ENCODE results near the gene BABAM2. TPM values are rescaled to one million over a fixed set of nuclear protein-coding genes. Genes with fewer than 3 reads are reported as not detected.

BABAM2 gene
- total RNA-seq, 2 experiments from 2014 or later = 19.7 to 33.2 TPM

DNA sequence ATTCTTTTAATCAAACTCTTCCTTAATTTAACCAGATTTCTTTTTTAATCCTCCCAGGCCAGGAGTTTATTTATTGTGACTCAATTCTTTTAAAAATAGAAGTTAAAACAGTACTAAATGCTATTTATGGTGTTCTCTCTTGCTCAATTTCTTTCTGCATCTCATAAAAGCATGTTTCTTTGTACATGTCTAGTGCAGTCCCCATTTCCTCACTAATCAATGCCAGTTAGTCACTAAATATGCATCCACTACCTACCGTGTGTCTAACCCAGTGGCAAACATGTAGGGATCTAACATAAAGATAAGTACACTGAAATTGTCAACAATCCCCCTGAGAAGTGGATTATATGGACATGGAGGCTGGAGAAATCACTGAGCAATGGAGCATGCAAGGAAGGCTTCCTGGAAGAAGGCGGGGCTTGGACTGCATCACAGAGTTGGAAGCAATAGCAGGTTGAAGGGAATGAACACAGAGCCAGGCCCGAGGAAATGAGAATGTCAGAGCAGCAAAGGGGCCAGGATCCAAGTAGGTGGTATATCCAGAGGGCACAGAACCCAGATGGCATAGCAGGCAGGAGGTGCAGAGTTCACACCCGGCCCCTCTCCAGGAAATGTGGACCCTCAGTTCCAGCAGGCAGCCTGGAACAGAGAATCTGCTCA is 396.9 kb downstream of the BABAM2 start:
- Histone ChIP-seq H3K4me2 (ENCODE audit: low read length) (no peak overlapping the region), H3K79me2 (ENCODE audit: insufficient read depth, low read depth, low read length) (no peaks in the 10 kb centered on the region), H2AFZ (ENCODE audit: low read length) (no peak overlapping the region), H4K20me1 (ENCODE audit: insufficient read depth, low read length) (no peaks in the 10 kb centered on the region), H3K9me2 (ENCODE audit: insufficient read depth, low read length) (no peaks in the 10 kb centered on the region), H3K9me3 (ENCODE audit: low read length) (no peaks in the 10 kb centered on the region), H3K4me3 (ENCODE audit: low read depth, low read length, poor library complexity, severe bottlenecking) (no peak overlapping the region), H3K27ac (ENCODE audit: low read depth, low read length, poor library complexity, severe bottlenecking) (no peak overlapping the region), H3K4me1 (ENCODE audit: insufficient read depth, low read length, poor library complexity, severe bottlenecking) (no peaks in the 10 kb centered on the region), H3K36me3 (ENCODE audit: insufficient read depth, low read length) (no peaks in the 10 kb centered on the region)
- POLR2A ChIA-PET = no interaction called here
- no TSS peak for BruUV-seq (replicated peaks)
- TF ChIP-seq, protein P1, sequence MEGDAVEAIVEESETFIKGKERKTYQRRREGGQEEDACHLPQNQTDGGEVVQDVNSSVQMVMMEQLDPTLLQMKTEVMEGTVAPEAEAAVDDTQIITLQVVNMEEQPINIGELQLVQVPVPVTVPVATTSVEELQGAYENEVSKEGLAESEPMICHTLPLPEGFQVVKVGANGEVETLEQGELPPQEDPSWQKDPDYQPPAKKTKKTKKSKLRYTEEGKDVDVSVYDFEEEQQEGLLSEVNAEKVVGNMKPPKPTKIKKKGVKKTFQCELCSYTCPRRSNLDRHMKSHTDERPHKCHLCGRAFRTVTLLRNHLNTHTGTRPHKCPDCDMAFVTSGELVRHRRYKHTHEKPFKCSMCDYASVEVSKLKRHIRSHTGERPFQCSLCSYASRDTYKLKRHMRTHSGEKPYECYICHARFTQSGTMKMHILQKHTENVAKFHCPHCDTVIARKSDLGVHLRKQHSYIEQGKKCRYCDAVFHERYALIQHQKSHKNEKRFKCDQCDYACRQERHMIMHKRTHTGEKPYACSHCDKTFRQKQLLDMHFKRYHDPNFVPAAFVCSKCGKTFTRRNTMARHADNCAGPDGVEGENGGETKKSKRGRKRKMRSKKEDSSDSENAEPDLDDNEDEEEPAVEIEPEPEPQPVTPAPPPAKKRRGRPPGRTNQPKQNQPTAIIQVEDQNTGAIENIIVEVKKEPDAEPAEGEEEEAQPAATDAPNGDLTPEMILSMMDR (conservative IDR thresholded peaks at IDR 0.05; ENCODE audit: low read length) = no peak
- TF ChIP-seq EZH2phosphoT487 (IDR thresholded peaks at IDR 0.05; ENCODE audit: borderline replicate concordance, low read depth, low read length) = no peak
- intact Hi-C loops (cut with micrococcal nuclease; ENCODE audit: unreplicated experiment) = no loop called here
- CTCF ChIA-PET (ENCODE audit: unreplicated experiment) = no interaction called here
- DNase-seq (ENCODE audit: low spot score) = no peak

DNA sequence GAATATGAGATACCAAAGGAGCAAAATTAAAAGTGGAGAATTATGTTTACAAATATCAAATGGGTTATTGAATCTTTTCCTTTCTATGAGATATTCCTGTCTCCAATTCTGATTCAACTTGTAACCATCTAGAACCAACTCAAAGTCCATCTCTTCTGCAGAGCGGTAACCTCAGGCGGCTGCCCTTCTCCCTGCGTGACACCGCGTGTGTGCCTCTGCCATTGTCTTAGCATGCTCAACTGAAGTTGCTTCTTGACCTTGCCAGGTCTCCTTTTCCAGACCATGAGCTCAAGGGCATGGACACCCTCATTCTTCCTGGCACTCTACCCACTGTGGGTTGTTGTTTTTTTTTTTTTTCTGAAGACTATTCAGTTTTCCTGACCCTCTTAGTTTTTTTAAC is 398.1 kb downstream of the BABAM2 start:
- POLR2A ChIA-PET = no interaction called here
- H3K79me2 ChIP-seq (ENCODE audit: insufficient read depth, low read depth, low read length) = no peaks in the 10 kb centered on the region
- no peaks in the 10 kb centered on the region for H3K36me3 ChIP-seq (ENCODE audit: insufficient read depth, low read length)
- no peak overlapping the region for H2AFZ ChIP-seq (ENCODE audit: low read length)
- intact Hi-C loops (cut with micrococcal nuclease; ENCODE audit: unreplicated experiment) = no loop called here
- no TSS peak for BruUV-seq (replicated peaks)
- H3K9me2 ChIP-seq (ENCODE audit: insufficient read depth, low read length) = no peaks in the 10 kb centered on the region
- H4K20me1 ChIP-seq (ENCODE audit: insufficient read depth, low read length) = no peaks in the 10 kb centered on the region
- no peak overlapping the region for H3K27ac ChIP-seq (ENCODE audit: low read depth, low read length, poor library complexity, severe bottlenecking)
- no peak for DNase-seq (ENCODE audit: low spot score)
- no peaks in the 10 kb centered on the region for H3K9me3 ChIP-seq (ENCODE audit: low read length)
- H3K4me3 ChIP-seq (ENCODE audit: low read depth, low read length, poor library complexity, severe bottlenecking) = no peak overlapping the region
- H3K4me1 ChIP-seq (ENCODE audit: insufficient read depth, low read length, poor library complexity, severe bottlenecking) = no peaks in the 10 kb centered on the region
- TF ChIP-seq EZH2phosphoT487 (IDR thresholded peaks at IDR 0.05; ENCODE audit: borderline replicate concordance, low read depth, low read length) = no peak
- TF ChIP-seq, protein P1 (conservative IDR thresholded peaks at IDR 0.05; ENCODE audit: low read length) = no peak
- CTCF ChIA-PET (ENCODE audit: unreplicated experiment) = no interaction called here
- H3K4me2 ChIP-seq (ENCODE audit: low read length) = no peak overlapping the region

DNA sequence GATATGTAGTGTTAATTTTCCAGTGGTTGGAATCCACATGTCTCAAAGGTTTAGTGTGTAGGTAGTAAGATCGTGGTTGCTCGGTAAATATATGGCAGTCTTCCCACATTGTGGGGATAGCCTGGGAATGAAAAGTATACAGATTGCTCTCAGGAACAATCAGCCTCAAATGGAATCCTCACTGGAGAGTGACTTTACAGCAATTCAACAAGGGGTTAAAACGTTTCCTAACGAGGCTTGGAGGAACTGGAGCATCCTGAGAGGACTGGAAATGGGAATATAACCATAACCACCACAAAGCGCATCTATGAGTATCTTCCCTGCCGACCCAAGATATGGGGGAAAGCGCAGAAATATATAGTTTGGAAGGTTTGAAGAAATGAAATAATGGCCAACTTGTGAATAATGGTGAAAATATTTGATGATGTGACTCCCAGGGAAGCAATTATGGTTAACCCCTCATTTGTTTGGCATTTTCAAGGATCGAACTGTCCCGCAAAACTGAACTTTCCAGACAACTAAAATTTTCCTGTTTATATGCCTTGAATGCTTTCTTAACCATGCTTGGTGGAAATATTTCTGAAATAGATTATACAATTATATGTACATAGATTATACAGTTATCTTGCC is 401.4 kb downstream of the BABAM2 start:
- Histone ChIP-seq H3K27ac (ENCODE audit: low read depth, low read length, poor library complexity, severe bottlenecking) (no peak overlapping the region), H3K4me2 (ENCODE audit: low read length) (no peak overlapping the region), H3K9me3 (ENCODE audit: low read length) (no peaks in the 10 kb centered on the region), H4K20me1 (ENCODE audit: insufficient read depth, low read length) (no peaks in the 10 kb centered on the region), H3K4me3 (ENCODE audit: low read depth, low read length, poor library complexity, severe bottlenecking) (no peak overlapping the region), H3K4me1 (ENCODE audit: insufficient read depth, low read length, poor library complexity, severe bottlenecking) (no peaks in the 10 kb centered on the region), H3K79me2 (ENCODE audit: insufficient read depth, low read depth, low read length) (no peaks in the 10 kb centered on the region), H3K9me2 (ENCODE audit: insufficient read depth, low read length) (no peaks in the 10 kb centered on the region), H3K36me3 (ENCODE audit: insufficient read depth, low read length) (no peaks in the 10 kb centered on the region), H2AFZ (ENCODE audit: low read length) (no peak overlapping the region)
- ChIA-PET CTCF (ENCODE audit: unreplicated experiment) (no interaction called here), POLR2A (no interaction called here)
- intact Hi-C loops (cut with micrococcal nuclease; ENCODE audit: unreplicated experiment) = no loop called here
- no TSS peak for BruUV-seq (replicated peaks)
- no peak for DNase-seq (ENCODE audit: low spot score)
- TF ChIP-seq, protein P1 (conservative IDR thresholded peaks at IDR 0.05; ENCODE audit: low read length) = no peak
- no peak for TF ChIP-seq EZH2phosphoT487 (IDR thresholded peaks at IDR 0.05; ENCODE audit: borderline replicate concordance, low read depth, low read length)
